ENCODE data around the gene DAZAP1.

GRCh38 chr19:1393841-1394240, 13.5 kb upstream of the DAZAP1 start:
- no peak for TF ChIP-seq CTCF (IDR thresholded peaks at IDR 0.05)
- TF ChIP-seq POLR2A (IDR thresholded peaks at IDR 0.05): no peak
- TF ChIP-seq EP300 (IDR thresholded peaks at IDR 0.05): no peak
